Left lung (tissue), 10 donors: ENCODE data around the gene SP6. TPM values are rescaled to one million over a fixed set of nuclear protein-coding genes. Genes with fewer than 3 reads are reported as not detected.

Source experiments
- ATAC-seq: fragments of 200-7000 bp; cut with Tn5 transposase; one replicate; pipeline ENCODE4 v1.9.1; 2020; ENCODE audit warnings: moderate library complexity
- DNase-seq, 4 donors: peaks; one replicate each; pipeline ENCODE4 v3.0.0-alpha.2; 2013 to 2020
- H3K27ac ChIP-seq, 2 donors: fragments of 200-600 bp; sonication (generic) in 1 of 2; one replicate each; pipeline versions ENCODE4 v1.5.0 to v1.8.0; 2020 to 2021
- H3K27me3 ChIP-seq, 2 donors: fragments of 200-600 bp; sonication (generic) in 1 of 2; one replicate each; pipeline versions ENCODE4 v1.5.0 to v1.8.0; 2020 to 2021
- H3K36me3 ChIP-seq, 2 donors: fragments of 200-600 bp; sonication (generic) in 1 of 2; one replicate each; pipeline versions ENCODE4 v1.5.0 to v1.8.0; 2020 to 2021
- H3K4me1 ChIP-seq, 2 donors: fragments of 200-600 bp; one replicate each; pipeline ENCODE4 v1.8.0; 2021
- H3K4me3 ChIP-seq, 2 donors: fragments of 200-600 bp; sonication (generic) in 1 of 2; one replicate each; pipeline versions ENCODE4 v1.5.0 to v1.8.0; 2020 to 2021; ENCODE audit warnings: mild to moderate bottlenecking in 1 of 2
- H3K9me3 ChIP-seq, 2 donors: fragments of 200-600 bp; sonication (generic) in 1 of 2; one replicate each; pipeline versions ENCODE4 v1.5.0 to v1.8.0; 2020 to 2021
- CTCF ChIP-seq, 2 donors: fragments of 200-600 bp; sonication (generic) in 1 of 2; IDR thresholded peaks; one replicate each; pipeline versions ENCODE4 v1.5.0 to v1.8.0; 2021; ENCODE audit warnings: antibody characterized with exemption in 2 of 2
- intact Hi-C, 2 donors: fragments of 100-400 bp; cut with DNase I; formaldehyde crosslinking; loops; one replicate each; pipeline versions ENCODE4 v1.11.2 to v1.14.2; 2022
- polyA plus RNA-seq, 6 donors: library from polyadenylated mRNA; unstranded; fragments of 120-200 nt; gene quantifications; one replicate each; pipeline ENCODE4 v1.2.1, GENCODE V29; 2013; ENCODE audit not compliant: insufficient read length in 6 of 6
- total RNA-seq, 2 donors: library from RNA; stranded (reverse); fragmentation: NEBNext Ultra II Directional; extraction: Animal tissue kit (Norgen Biotek cat#: 25700); gene quantifications; one replicate each; pipeline ENCODE4 v1.2.1, GENCODE V29; 2021
- donor health status: DM: no; HTN: yes; CAD: no.
- donor health status: DM: no; HTN: no; CAD: no.

SP6 gene
- total and polyA plus RNA-seq, 8 donors, result 0.79 to 6.7 (median 4.5) TPM

GRCh38 chr17:47841488-47842291 is 9.3 kb downstream of the SP6 start:
- no peaks in the 10 kb centered on the region for H3K9me3 ChIP-seq
- peak in 1 of 2 donors; percentile 4 for TF ChIP-seq CTCF (IDR thresholded peaks at IDR 0.05)
- H3K27ac ChIP-seq, result peak overlapping the region in 1 of 2 donors; percentile 67
- DNase-seq (no peak), ATAC-seq (no peak)
- H3K4me3 ChIP-seq, result peak overlapping the region in 1 of 2 donors; percentile 83
- H3K36me3 ChIP-seq, result peaks cover 0 to 18% of the 10 kb centered on the region in 2 donors
- H3K4me1 ChIP-seq, result peaks cover 8 to 55% of the 10 kb centered on the region in 2 donors
- peaks cover 7 to 26% of the 10 kb centered on the region in 2 donors for H3K27me3 ChIP-seq
- intact Hi-C loops, result loop anchor here in 1 of 2 donors (2.0 kb wide), 1 partner anchor 43 kb away; no protein-coding TSS in a partner anchor

GRCh38 chr17:47840742-47841487 is 10.0 kb downstream of the SP6 start, which contains the start of gene SCRN2:
Gene SCRN2, minus strand, starts transcription at chr17:47841273. Its CDS starts 430 bp downstream, at chr17:47840843.
- H3K4me1 ChIP-seq, result peaks cover 8 to 52% of the 10 kb centered on the region in 2 donors
- peak within 1 kb of the TSS; percentile 8 to 67 for H3K27ac ChIP-seq
- intact Hi-C loops, result no loop called here

GRCh38 chr17:47840001-47840741 is 10.8 kb downstream of the SP6 start:
- H3K27me3 ChIP-seq, result peaks cover 0 to 10% of the 10 kb centered on the region in 2 donors
- TF ChIP-seq CTCF (IDR thresholded peaks at IDR 0.05), result no peak
- peak overlapping the region; percentile 83 for H3K4me3 ChIP-seq
- peaks cover 8 to 57% of the 10 kb centered on the region in 2 donors for H3K4me1 ChIP-seq
- ATAC-seq, result no peak
- H3K27ac ChIP-seq, result peak overlapping the region in 1 of 2 donors; percentile 67
- intact Hi-C loops, result no loop called here
- no peak for DNase-seq
- H3K36me3 ChIP-seq, result peaks cover 0 to 32% of the 10 kb centered on the region in 2 donors
- no peaks in the 10 kb centered on the region for H3K9me3 ChIP-seq

More at GRCh38 chr17:47840742-47841487, 10.0 kb downstream of the SP6 start, which contains the start of gene SCRN2:
- peak; percentile 94 to 99 for TF ChIP-seq CTCF (IDR thresholded peaks at IDR 0.05)
- Histone ChIP-seq H3K36me3 (peaks cover 0 to 26% of the 10 kb centered on the region in 2 donors), H3K9me3 (no peaks in the 10 kb centered on the region), H3K4me3 (peak within 1 kb of the TSS; percentile 83), H3K27me3 (peaks cover 0 to 18% of the 10 kb centered on the region in 2 donors)
- peak; percentile 86 to 99 (median 92) for DNase-seq
- ATAC-seq, result peak; percentile 98

GRCh38 chr17:47839071-47839470 is 11.9 kb downstream of the SP6 start:
- ATAC-seq (no peak), DNase-seq (no peak)
- TF ChIP-seq CTCF (IDR thresholded peaks at IDR 0.05), result no peak
- H3K27me3 ChIP-seq, result no peaks in the 10 kb centered on the region
- H3K36me3 ChIP-seq, result peaks cover 0 to 32% of the 10 kb centered on the region in 2 donors
- H3K4me1 ChIP-seq, result peaks cover 8 to 53% of the 10 kb centered on the region in 2 donors
- intact Hi-C loops, result no loop called here
- no peak overlapping the region for H3K27ac ChIP-seq
- H3K4me3 ChIP-seq, result no peak overlapping the region
- H3K9me3 ChIP-seq, result no peaks in the 10 kb centered on the region
